Left lung (tissue), 10 donors: ENCODE data around the gene APBA2. TPM values are rescaled to one million over a fixed set of nuclear protein-coding genes. Genes with fewer than 3 reads are reported as not detected.

Experiments used
- ATAC-seq: fragments of 200-7000 bp; cut with Tn5 transposase; one replicate; pipeline ENCODE4 v1.9.1; 2020; ENCODE audit warnings: moderate library complexity
- DNase-seq, 4 donors: peaks; one replicate each; pipeline ENCODE4 v3.0.0-alpha.2; 2013 to 2020
- H3K27ac ChIP-seq, 2 donors: fragments of 200-600 bp; sonication (generic) in 1 of 2; one replicate each; pipeline versions ENCODE4 v1.5.0 to v1.8.0; 2020 to 2021
- H3K27me3 ChIP-seq, 2 donors: fragments of 200-600 bp; sonication (generic) in 1 of 2; one replicate each; pipeline versions ENCODE4 v1.5.0 to v1.8.0; 2020 to 2021
- H3K36me3 ChIP-seq, 2 donors: fragments of 200-600 bp; sonication (generic) in 1 of 2; one replicate each; pipeline versions ENCODE4 v1.5.0 to v1.8.0; 2020 to 2021
- H3K4me1 ChIP-seq, 2 donors: fragments of 200-600 bp; one replicate each; pipeline ENCODE4 v1.8.0; 2021
- H3K4me3 ChIP-seq, 2 donors: fragments of 200-600 bp; sonication (generic) in 1 of 2; one replicate each; pipeline versions ENCODE4 v1.5.0 to v1.8.0; 2020 to 2021; ENCODE audit warnings: mild to moderate bottlenecking in 1 of 2
- H3K9me3 ChIP-seq, 2 donors: fragments of 200-600 bp; sonication (generic) in 1 of 2; one replicate each; pipeline versions ENCODE4 v1.5.0 to v1.8.0; 2020 to 2021
- intact Hi-C, 2 donors: fragments of 100-400 bp; cut with DNase I; formaldehyde crosslinking; loops; one replicate each; pipeline versions ENCODE4 v1.11.2 to v1.14.2; 2022
- polyA plus RNA-seq, 6 donors: library from polyadenylated mRNA; unstranded; fragments of 120-200 nt; gene quantifications; one replicate each; pipeline ENCODE4 v1.2.1, GENCODE V29; 2013; ENCODE audit not compliant: insufficient read length in 6 of 6
- total RNA-seq, 2 donors: library from RNA; stranded (reverse); fragmentation: NEBNext Ultra II Directional; extraction: Animal tissue kit (Norgen Biotek cat#: 25700); gene quantifications; one replicate each; pipeline ENCODE4 v1.2.1, GENCODE V29; 2021
- TF ChIP-seq, protein P1 (sequence below), 2 donors: fragments of 200-600 bp; sonication (generic) in 1 of 2; IDR thresholded peaks; one replicate each; pipeline versions ENCODE4 v1.5.0 to v1.8.0; 2021; ENCODE audit warnings: antibody characterized with exemption in 2 of 2
- donor health status: DM: no; HTN: yes; CAD: no.
- donor health status: DM: no; HTN: no; CAD: no.

Gene APBA2
- total and polyA plus RNA-seq, 8 donors, result 3.9 to 18.4 (median 11.1) TPM

DNA sequence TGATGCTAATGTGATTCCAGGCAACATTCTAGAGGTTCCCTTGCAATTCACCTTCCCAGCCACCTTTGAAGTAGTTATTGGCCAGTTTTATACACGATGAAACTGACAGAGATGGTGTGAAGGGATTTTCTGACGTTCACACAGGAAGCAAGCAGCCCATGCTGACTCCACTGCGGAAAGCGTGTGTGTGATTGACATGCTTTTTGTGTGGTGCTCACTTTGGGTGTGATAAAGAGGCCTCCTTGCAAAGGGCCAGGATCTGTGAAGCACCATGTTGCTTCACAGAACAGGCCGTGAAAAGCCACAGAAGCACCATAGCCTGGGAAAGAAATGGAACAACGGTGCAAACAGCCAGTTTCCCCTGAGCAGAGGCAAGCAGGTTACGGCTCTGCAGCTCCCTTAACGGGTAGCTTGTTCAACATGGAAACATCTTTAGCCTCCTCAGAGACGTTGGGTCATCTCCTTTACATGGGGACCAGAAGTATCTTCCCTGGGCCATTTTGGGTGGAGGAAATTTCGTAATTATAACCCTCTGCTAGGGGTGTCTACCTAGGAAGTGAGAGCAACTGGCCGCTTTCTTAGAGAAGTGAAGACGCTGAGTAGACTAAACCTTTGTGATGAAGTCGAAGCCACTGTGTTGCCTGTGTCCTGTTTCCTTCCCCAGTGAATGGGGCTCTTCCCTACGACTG, 108.5 kb downstream of the APBA2 start:
- H3K27me3 ChIP-seq, result no peaks in the 10 kb centered on the region
- H3K36me3 ChIP-seq, result no peaks in the 10 kb centered on the region
- no peak overlapping the region for H3K4me3 ChIP-seq
- ATAC-seq, result no peak
- intact Hi-C loops, result no loop called here
- no peak for DNase-seq
- H3K27ac ChIP-seq, result no peak overlapping the region
- H3K4me1 ChIP-seq, result no peaks in the 10 kb centered on the region
- TF ChIP-seq, protein P1, sequence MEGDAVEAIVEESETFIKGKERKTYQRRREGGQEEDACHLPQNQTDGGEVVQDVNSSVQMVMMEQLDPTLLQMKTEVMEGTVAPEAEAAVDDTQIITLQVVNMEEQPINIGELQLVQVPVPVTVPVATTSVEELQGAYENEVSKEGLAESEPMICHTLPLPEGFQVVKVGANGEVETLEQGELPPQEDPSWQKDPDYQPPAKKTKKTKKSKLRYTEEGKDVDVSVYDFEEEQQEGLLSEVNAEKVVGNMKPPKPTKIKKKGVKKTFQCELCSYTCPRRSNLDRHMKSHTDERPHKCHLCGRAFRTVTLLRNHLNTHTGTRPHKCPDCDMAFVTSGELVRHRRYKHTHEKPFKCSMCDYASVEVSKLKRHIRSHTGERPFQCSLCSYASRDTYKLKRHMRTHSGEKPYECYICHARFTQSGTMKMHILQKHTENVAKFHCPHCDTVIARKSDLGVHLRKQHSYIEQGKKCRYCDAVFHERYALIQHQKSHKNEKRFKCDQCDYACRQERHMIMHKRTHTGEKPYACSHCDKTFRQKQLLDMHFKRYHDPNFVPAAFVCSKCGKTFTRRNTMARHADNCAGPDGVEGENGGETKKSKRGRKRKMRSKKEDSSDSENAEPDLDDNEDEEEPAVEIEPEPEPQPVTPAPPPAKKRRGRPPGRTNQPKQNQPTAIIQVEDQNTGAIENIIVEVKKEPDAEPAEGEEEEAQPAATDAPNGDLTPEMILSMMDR (IDR thresholded peaks at IDR 0.05), result no peak
- no peaks in the 10 kb centered on the region for H3K9me3 ChIP-seq

DNA sequence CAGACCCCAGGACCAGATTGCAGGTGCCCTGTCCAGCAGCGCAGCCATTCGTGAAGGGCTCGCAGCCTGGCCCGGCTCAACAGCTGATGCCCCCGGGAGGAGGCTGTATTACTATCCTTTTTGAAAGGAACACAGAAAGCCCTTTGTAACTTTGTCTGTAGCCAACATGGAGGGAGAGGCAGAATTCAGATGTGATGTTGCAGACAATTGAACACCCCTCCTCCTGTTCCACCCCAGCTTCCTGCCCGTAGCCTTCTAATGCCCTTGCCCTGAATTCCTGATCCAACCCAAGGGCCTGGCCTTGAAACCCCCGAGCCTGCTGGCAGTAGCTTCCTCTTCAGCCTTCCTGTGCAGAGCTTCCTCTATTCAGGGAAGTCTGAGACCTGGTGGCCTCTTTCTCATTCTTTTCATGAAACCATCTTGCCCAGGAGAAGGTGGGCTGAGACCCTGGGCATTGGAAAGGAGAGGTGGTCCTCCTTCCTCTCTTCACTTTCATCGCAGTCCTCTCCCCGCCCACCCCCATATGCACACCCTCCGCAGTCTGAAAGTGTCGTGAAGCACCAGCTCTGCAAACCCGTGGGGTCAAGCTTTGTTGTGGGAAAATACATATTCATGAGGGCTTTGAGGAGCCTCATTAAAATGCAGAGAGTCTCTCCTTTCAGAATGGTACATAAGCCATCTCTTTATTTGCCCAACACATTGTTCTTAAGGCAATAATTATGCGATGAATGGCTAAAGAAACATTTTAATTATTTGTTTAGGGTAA, 109.2 kb downstream of the APBA2 start:
- Histone ChIP-seq H3K27me3 (no peaks in the 10 kb centered on the region), H3K9me3 (no peaks in the 10 kb centered on the region), H3K36me3 (no peaks in the 10 kb centered on the region), H3K4me3 (no peak overlapping the region), H3K27ac (no peak overlapping the region), H3K4me1 (no peaks in the 10 kb centered on the region)
- intact Hi-C loops, result no loop called here
- ATAC-seq (no peak), DNase-seq (no peak)
- TF ChIP-seq, protein P1 (IDR thresholded peaks at IDR 0.05), result no peak

DNA sequence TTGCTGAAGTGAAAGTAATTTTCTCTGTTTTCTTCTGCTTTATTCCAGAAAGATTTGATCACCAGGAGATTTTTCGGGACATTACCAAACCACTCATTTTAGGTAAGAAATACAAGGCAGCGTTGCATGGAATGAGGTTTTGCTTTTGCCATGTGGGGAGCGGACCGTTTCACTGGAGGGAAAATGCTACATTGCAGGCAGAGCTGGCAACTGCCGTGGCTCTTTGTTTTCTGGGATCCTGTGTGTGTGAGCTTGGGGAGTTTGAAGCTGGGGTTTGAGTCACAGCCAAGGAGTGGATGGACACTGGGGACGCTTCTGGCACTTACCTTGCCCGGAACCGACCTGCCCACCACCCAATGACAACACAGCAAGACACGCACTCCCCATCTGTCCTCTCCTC, 109.9 kb downstream of the APBA2 start:
- TF ChIP-seq, protein P1 (IDR thresholded peaks at IDR 0.05), result no peak
- Histone ChIP-seq H3K4me3 (no peak overlapping the region), H3K4me1 (no peaks in the 10 kb centered on the region), H3K9me3 (no peaks in the 10 kb centered on the region), H3K27me3 (no peaks in the 10 kb centered on the region), H3K27ac (no peak overlapping the region), H3K36me3 (no peaks in the 10 kb centered on the region)
- ATAC-seq, result no peak
- no peak for DNase-seq
- intact Hi-C loops, result no loop called here

DNA sequence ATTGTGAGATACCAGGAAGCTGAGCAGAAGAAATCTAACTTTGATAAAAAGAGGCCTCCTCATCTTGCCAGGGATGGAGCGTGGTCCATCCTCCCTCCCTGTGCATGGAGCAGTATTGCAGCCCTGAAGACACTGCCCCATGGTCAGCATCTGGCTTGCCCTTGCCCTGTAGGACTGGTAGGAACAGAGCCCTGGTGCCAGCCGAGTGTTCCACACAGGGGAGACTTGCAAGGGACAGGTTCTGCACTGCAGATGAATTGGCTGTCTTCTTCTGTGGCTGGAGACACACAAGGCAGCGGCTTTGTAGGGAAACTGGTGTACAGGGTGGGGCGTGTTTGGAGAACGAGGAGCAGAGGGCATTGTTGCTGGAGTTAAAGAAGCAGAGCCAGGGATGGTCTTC, 110.5 kb downstream of the APBA2 start:
- Histone ChIP-seq H3K36me3 (no peaks in the 10 kb centered on the region), H3K27me3 (no peaks in the 10 kb centered on the region), H3K27ac (no peak overlapping the region), H3K4me3 (no peak overlapping the region), H3K4me1 (no peaks in the 10 kb centered on the region), H3K9me3 (no peaks in the 10 kb centered on the region)
- TF ChIP-seq, protein P1 (IDR thresholded peaks at IDR 0.05), result no peak
- no peak for ATAC-seq
- no peak for DNase-seq
- intact Hi-C loops, result no loop called here

DNA sequence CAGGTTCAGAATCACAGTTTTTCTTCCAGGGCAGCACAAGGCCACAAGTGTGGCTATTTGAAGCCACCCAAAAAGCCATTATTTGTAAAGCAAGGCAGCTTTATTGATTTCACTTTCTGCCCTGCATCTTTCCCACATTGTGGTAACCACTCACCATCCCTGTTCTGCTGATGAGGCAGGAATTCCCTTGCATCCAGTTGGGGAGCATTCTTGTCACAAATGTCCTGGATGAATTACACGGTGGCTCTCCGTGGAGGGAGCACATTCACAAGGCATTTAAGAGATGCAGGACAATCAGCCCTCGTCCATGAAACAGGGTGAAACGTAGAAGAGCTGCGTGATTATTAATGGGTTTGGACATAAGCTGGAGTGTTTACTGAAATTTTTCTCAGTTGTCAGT, 111.2 kb downstream of the APBA2 start:
- no peak for ATAC-seq
- DNase-seq, result no peak
- no peak overlapping the region for H3K27ac ChIP-seq
- H3K36me3 ChIP-seq, result no peaks in the 10 kb centered on the region
- no peaks in the 10 kb centered on the region for H3K9me3 ChIP-seq
- intact Hi-C loops, result no loop called here
- TF ChIP-seq, protein P1 (IDR thresholded peaks at IDR 0.05), result no peak
- no peak overlapping the region for H3K4me3 ChIP-seq
- H3K27me3 ChIP-seq, result no peaks in the 10 kb centered on the region
- H3K4me1 ChIP-seq, result no peaks in the 10 kb centered on the region
